ENCODE data around the gene MAP3K20. TPM values are rescaled to one million over a fixed set of nuclear protein-coding genes. Genes with fewer than 3 reads are reported as not detected.

The MAP3K20 gene
- total and polyA plus RNA-seq, 2 experiments from 2014 or later, result 7.6 to 9.6 TPM

DNA sequence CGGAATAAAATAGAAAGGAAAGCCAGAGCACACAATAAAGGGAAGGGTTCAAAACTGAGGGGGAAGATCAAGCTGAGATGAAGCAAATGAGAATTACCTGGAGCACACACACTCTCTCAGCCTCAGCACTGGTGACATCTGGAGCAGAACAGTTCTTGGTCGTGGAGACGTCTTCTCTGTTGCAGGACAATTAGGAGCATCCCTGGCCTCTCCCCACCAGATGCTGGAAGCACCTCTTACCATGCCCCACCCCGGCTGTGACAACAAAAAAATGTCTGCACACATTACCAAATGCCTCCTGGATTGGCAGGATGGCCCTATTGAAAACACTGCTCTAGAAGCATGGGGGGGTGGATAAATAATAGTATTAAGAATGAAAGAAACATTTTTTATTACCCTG, 43.6 kb upstream of the MAP3K20 start (continued):
- TF ChIP-seq, protein P1, sequence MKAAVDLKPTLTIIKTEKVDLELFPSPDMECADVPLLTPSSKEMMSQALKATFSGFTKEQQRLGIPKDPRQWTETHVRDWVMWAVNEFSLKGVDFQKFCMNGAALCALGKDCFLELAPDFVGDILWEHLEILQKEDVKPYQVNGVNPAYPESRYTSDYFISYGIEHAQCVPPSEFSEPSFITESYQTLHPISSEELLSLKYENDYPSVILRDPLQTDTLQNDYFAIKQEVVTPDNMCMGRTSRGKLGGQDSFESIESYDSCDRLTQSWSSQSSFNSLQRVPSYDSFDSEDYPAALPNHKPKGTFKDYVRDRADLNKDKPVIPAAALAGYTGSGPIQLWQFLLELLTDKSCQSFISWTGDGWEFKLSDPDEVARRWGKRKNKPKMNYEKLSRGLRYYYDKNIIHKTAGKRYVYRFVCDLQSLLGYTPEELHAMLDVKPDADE (IDR thresholded peaks at IDR 0.05), result no peak
- TF ChIP-seq CREB1 (CRISPR knock-in tag; IDR thresholded peaks at IDR 0.05; ENCODE audit: low read depth) (no peak), EZH2phosphoT487 (IDR thresholded peaks at IDR 0.05; ENCODE audit: unreplicated experiment) (no peak)
- TF ChIP-seq, protein P2, sequence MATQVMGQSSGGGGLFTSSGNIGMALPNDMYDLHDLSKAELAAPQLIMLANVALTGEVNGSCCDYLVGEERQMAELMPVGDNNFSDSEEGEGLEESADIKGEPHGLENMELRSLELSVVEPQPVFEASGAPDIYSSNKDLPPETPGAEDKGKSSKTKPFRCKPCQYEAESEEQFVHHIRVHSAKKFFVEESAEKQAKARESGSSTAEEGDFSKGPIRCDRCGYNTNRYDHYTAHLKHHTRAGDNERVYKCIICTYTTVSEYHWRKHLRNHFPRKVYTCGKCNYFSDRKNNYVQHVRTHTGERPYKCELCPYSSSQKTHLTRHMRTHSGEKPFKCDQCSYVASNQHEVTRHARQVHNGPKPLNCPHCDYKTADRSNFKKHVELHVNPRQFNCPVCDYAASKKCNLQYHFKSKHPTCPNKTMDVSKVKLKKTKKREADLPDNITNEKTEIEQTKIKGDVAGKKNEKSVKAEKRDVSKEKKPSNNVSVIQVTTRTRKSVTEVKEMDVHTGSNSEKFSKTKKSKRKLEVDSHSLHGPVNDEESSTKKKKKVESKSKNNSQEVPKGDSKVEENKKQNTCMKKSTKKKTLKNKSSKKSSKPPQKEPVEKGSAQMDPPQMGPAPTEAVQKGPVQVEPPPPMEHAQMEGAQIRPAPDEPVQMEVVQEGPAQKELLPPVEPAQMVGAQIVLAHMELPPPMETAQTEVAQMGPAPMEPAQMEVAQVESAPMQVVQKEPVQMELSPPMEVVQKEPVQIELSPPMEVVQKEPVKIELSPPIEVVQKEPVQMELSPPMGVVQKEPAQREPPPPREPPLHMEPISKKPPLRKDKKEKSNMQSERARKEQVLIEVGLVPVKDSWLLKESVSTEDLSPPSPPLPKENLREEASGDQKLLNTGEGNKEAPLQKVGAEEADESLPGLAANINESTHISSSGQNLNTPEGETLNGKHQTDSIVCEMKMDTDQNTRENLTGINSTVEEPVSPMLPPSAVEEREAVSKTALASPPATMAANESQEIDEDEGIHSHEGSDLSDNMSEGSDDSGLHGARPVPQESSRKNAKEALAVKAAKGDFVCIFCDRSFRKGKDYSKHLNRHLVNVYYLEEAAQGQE (IDR thresholded peaks at IDR 0.05; ENCODE audit: unreplicated experiment), result no peak

GRCh38 chr2:173033084-173033483, 42.6 kb upstream of the MAP3K20 start:
- H3K27me3 Mint-ChIP-seq (ENCODE audit: insufficient read depth, low read depth, poor library complexity), result peaks cover 2% of the 10 kb centered on the region
- no peak overlapping the region for H3K4me2 ChIP-seq
- ATAC-seq, result no peak
- no peaks in the 10 kb centered on the region for H3K27me3 ChIP-seq (ENCODE audit: insufficient read depth)
- no peak overlapping the region for H2AFZ ChIP-seq
- H3K9me3 Mint-ChIP-seq, result no peaks in the 10 kb centered on the region
- no peaks in the 10 kb centered on the region for H3F3A ChIP-seq (replicated peaks; ENCODE audit: low read depth)
- no peaks in the 10 kb centered on the region for H3K9me2 ChIP-seq (ENCODE audit: insufficient read depth)
- H3K79me2 ChIP-seq (replicated peaks; ENCODE audit: insufficient read depth), result no peaks in the 10 kb centered on the region
- H3K36me3 Mint-ChIP-seq (ENCODE audit: low read depth), result no peaks in the 10 kb centered on the region
- no peak for DNase-seq (ENCODE audit: low spot score)
- no peak overlapping the region for H3K4me3 Mint-ChIP-seq
- H3K36me3 ChIP-seq (ENCODE audit: insufficient read depth), result no peaks in the 10 kb centered on the region
- H4K20me1 ChIP-seq (replicated peaks; ENCODE audit: insufficient read depth), result no peaks in the 10 kb centered on the region
- H3K27ac ChIP-seq (ENCODE audit: low read depth), result no peak overlapping the region
- H3K4me3 ChIP-seq, result no peak overlapping the region
- peaks cover 15% of the 10 kb centered on the region; the same call in 2 of the 3 replicates for H3K4me1 Mint-ChIP-seq
- H3K4me1 ChIP-seq (ENCODE audit: insufficient read depth), result no peaks in the 10 kb centered on the region
- H3K27ac Mint-ChIP-seq, result no peak overlapping the region
- TF ChIP-seq, protein P2 (IDR thresholded peaks at IDR 0.05; ENCODE audit: unreplicated experiment), result no peak
- TF ChIP-seq EZH2phosphoT487 (IDR thresholded peaks at IDR 0.05; ENCODE audit: unreplicated experiment) (no peak), EZH2 (IDR thresholded peaks at IDR 0.05; ENCODE audit: low read depth, unreplicated experiment) (no peak), JUNB (IDR thresholded peaks at IDR 0.05; ENCODE audit: unreplicated experiment) (no peak), CREB1 (CRISPR knock-in tag; IDR thresholded peaks at IDR 0.05; ENCODE audit: low read depth) (no peak), CTCF (conservative IDR thresholded peaks at IDR 0.05; ENCODE audit: low read depth in 2 of 2) (no peak), NANOG (IDR thresholded peaks at IDR 0.05; ENCODE audit: borderline replicate concordance) (no peak)
